ENCODE measurements around the gene HCST.

Gene HCST

DNA sequence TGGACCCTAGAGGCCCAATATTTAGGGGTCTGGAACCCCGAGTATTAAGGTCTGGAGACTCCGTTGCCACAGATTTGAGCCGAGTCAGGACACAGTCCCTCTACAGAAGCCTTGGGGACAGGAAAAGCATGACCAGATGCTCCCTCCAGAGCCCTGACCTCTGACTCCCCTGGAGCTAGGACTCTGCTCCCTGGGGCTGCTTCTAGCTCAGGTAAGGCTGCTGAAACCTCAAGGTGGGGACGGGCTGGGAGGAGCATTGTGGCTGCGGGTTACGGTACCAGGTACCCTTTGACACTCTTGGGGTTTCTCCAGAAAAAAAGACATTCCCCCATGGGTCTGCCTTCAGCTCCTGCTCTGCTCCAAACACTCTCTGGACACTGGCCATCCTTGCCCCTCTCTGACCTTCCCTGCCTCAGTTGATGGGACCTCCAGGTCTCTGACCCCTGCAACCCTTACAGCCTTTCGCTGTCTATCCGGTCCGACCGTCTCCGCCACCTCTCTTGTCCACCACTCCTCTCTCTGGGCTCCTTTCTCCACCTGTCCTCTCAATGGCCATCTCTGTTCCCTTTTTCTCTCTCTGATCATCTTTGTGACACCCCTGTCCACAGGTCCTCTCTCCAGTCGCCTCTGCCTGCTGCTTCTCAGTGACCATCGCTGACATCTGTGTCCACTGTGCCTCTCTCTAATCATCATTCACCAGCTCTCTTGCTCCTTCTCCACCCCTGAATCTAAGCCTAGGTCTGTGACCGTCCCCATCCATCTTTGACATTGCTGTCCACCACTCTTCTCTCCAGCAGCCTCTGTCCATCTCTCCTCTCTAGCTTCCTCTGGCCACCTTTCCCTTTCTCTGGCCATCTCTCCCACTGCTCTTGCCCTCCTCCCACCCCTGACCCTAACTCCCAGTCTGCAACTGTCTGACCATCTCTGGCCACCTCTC lies 35.3 kb downstream of the HCST start:
- DNase-seq, result no peak
- peaks cover 2% of the 10 kb centered on the region for H3K36me3 ChIP-seq (replicated peaks)
- TF ChIP-seq, protein P1, sequence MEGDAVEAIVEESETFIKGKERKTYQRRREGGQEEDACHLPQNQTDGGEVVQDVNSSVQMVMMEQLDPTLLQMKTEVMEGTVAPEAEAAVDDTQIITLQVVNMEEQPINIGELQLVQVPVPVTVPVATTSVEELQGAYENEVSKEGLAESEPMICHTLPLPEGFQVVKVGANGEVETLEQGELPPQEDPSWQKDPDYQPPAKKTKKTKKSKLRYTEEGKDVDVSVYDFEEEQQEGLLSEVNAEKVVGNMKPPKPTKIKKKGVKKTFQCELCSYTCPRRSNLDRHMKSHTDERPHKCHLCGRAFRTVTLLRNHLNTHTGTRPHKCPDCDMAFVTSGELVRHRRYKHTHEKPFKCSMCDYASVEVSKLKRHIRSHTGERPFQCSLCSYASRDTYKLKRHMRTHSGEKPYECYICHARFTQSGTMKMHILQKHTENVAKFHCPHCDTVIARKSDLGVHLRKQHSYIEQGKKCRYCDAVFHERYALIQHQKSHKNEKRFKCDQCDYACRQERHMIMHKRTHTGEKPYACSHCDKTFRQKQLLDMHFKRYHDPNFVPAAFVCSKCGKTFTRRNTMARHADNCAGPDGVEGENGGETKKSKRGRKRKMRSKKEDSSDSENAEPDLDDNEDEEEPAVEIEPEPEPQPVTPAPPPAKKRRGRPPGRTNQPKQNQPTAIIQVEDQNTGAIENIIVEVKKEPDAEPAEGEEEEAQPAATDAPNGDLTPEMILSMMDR (IDR thresholded peaks at IDR 0.05; ENCODE audit: low read depth, low read length, missing control alignments), result no peak
- no peak overlapping the region for H3K27ac ChIP-seq
- in situ Hi-C loops (cut with HindIII; ENCODE audit: low pct_ligation_motif_present, low sequenced_read_pairs), result no loop called here
- H3K27me3 ChIP-seq (replicated peaks), result no peaks in the 10 kb centered on the region
- H3K4me3 ChIP-seq (ENCODE audit: low read depth, low read length), result peak overlapping the region; percentile 64

DNA sequence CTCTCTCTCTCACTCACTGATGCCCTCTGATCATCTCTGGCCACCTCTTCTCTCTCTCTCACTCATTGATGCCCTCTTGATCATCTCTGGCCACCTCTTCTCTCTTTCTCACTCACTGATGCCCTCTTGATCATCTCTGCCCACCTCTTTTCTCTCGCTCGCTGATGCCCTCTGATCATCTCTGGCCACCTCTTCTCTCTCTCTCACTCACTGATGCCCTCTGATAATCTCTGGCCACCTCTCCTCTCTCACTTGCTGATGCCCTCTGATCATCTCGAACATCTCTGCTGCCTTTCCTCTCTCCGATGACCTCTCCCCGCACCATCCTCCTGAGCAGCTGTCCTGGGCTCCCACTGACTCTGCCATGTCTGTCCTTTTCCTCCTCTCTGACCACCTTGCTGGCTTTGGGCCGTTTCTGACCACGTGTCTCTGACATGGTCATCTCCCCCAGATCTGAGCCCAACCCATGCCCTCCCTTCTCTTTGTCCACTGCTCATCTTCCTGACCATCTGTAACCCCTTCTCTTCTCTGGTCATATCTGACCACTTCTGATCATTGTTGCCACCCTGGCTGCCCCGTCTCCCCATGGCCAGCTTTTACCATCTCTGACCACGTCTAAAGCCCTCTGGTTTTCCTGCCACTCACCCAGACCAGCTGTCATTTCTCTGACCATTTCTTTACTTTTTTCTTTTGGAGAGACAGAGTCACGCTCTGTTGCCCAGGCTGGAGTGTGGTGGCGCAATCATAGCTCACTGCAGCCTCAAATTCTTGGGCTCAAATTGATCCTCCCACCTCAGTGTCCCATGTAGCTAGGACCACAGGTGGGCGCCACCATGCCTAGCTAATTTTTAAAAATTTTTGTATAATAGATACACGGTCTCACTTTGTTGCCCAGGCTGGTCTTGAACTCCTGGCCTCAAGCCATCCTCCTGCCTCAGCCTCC lies 36.2 kb downstream of the HCST start:
- TF ChIP-seq, protein P1 (IDR thresholded peaks at IDR 0.05; ENCODE audit: low read depth, low read length, missing control alignments), result peak; percentile 10
- Histone ChIP-seq H3K27ac (no peak overlapping the region), H3K4me3 (ENCODE audit: low read depth, low read length) (peak overlapping the region; percentile 5), H3K27me3 (replicated peaks) (no peaks in the 10 kb centered on the region), H3K36me3 (replicated peaks) (peaks cover 2% of the 10 kb centered on the region)
- in situ Hi-C loops (cut with HindIII; ENCODE audit: low pct_ligation_motif_present, low sequenced_read_pairs), result no loop called here
- DNase-seq, result no peak

DNA sequence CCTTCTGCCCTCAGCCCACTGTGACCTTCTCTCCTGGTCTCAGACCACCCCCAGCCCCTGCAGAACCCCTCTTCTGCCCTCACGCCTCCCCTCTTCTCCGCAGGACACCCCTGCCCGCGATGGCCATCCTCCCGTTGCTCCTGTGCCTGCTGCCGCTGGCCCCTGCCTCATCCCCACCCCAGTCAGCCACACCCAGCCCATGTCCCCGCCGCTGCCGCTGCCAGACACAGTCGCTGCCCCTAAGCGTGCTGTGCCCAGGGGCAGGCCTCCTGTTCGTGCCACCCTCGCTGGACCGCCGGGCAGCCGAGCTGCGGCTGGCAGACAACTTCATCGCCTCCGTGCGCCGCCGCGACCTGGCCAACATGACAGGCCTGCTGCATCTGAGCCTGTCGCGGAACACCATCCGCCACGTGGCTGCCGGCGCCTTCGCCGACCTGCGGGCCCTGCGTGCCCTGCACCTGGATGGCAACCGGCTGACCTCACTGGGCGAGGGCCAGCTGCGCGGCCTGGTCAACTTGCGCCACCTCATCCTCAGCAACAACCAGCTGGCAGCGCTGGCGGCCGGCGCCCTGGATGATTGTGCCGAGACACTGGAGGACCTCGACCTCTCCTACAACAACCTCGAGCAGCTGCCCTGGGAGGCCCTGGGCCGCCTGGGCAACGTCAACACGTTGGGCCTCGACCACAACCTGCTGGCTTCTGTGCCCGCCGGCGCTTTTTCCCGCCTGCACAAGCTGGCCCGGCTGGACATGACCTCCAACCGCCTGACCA lies 37.2 kb downstream of the HCST start:
- TF ChIP-seq, protein P1 (IDR thresholded peaks at IDR 0.05; ENCODE audit: low read depth, low read length, missing control alignments), result no peak
- Histone ChIP-seq H3K36me3 (replicated peaks) (peaks cover 2% of the 10 kb centered on the region), H3K27ac (no peak overlapping the region), H3K4me3 (ENCODE audit: low read depth, low read length) (no peak overlapping the region), H3K27me3 (replicated peaks) (no peaks in the 10 kb centered on the region)
- in situ Hi-C loops (cut with HindIII; ENCODE audit: low pct_ligation_motif_present, low sequenced_read_pairs), result no loop called here
- no peak for DNase-seq

DNA sequence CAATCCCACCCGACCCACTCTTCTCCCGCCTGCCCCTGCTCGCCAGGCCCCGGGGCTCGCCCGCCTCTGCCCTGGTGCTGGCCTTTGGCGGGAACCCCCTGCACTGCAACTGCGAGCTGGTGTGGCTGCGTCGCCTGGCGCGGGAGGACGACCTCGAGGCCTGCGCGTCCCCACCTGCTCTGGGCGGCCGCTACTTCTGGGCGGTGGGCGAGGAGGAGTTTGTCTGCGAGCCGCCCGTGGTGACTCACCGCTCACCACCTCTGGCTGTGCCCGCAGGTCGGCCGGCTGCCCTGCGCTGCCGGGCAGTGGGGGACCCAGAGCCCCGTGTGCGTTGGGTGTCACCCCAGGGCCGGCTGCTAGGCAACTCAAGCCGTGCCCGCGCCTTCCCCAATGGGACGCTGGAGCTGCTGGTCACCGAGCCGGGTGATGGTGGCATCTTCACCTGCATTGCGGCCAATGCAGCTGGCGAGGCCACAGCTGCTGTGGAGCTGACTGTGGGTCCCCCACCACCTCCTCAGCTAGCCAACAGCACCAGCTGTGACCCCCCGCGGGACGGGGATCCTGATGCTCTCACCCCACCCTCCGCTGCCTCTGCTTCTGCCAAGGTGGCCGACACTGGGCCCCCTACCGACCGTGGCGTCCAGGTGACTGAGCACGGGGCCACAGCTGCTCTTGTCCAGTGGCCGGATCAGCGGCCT lies 37.9 kb downstream of the HCST start:
- in situ Hi-C loops (cut with HindIII; ENCODE audit: low pct_ligation_motif_present, low sequenced_read_pairs), result no loop called here
- no peaks in the 10 kb centered on the region for H3K27me3 ChIP-seq (replicated peaks)
- no peak overlapping the region for H3K27ac ChIP-seq
- TF ChIP-seq, protein P1 (IDR thresholded peaks at IDR 0.05; ENCODE audit: low read depth, low read length, missing control alignments), result no peak
- H3K4me3 ChIP-seq (ENCODE audit: low read depth, low read length), result no peak overlapping the region
- peaks cover 2% of the 10 kb centered on the region for H3K36me3 ChIP-seq (replicated peaks)
- no peak for DNase-seq

DNA sequence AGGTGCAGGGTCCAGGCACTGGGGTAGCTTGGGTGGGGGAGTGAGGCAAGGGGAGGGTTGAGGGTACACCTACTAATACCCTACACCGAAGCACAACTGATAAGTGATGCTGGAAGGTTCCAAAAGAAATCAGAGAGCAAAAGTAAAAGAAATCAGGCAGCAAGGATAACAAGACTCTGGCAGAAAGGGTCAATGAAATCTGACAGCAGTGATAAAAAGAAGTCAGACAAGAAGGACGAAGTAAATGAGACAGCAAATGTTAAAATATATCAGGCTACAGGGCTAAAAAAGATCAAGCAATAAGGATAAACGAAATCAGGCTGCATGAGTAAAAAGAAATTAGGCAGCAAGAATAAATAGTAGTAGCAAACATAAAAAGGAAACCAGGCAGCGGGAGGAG lies 38.5 kb downstream of the HCST start:
- in situ Hi-C loops (cut with HindIII; ENCODE audit: low pct_ligation_motif_present, low sequenced_read_pairs), result no loop called here
- Histone ChIP-seq H3K36me3 (replicated peaks) (peaks cover 2% of the 10 kb centered on the region), H3K4me3 (ENCODE audit: low read depth, low read length) (no peak overlapping the region), H3K27ac (no peak overlapping the region), H3K27me3 (replicated peaks) (no peaks in the 10 kb centered on the region)
- TF ChIP-seq, protein P1 (IDR thresholded peaks at IDR 0.05; ENCODE audit: low read depth, low read length, missing control alignments), result no peak
- DNase-seq, result no peak
